T-helper 2 cell treated with Interferon-gamma antibody and Interleukin-4, amounts not matched to agents 100 ng/mL and 5 ng/mL, for 36 hours (primary cell): ENCODE results near the gene PIK3R3. TPM values are rescaled to one million over a fixed set of nuclear protein-coding genes. Genes with fewer than 3 reads are reported as not detected.
"Not testable (repeated sequence)": the region's sequence is repeated elsewhere in the genome, so short reads cannot be mapped to it uniquely, and the experiment has no call there.

Experiments used
- intact Hi-C: fragments of 100-400 bp; cut with micrococcal nuclease; formaldehyde crosslinking; loops from one replicate; pipeline ENCODE4 v1.15.1; 2023
- total RNA-seq: library from RNA; stranded (reverse); gene quantifications from 2 replicates; pipeline ENCODE4 v1.2.3, GENCODE V29; 2022

The PIK3R3 gene
- total RNA-seq, 1 donor from 2014 or later: 5.5 TPM

- intact Hi-C loops: no loop called here
Measured at GRCh38 chr1:46114925-46115603, 17.4 kb downstream of the PIK3R3 start.

DNA sequence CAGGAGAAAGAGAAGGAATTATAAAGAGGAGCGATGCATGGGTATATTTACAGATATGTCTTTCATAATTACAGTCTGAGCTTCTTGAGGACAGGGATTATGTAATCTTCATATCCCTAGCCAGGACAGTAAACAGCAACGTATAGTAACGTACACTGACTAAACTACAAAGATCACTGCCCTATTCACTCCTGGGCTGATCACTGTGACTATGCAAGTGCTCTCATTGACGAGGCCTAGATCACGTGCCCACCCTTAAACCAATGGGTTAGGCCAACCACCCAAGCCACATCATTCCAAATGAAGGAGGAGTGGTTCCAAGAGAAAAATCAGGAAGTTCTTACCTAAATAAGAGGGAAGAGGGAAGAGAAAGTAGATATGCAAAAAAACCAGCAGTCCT, 18.5 kb downstream of the PIK3R3 start:
- intact Hi-C loops: no loop called here

GRCh38 chr1:46112108-46112507, 20.3 kb downstream of the PIK3R3 start:
- intact Hi-C loops: no loop called here

DNA sequence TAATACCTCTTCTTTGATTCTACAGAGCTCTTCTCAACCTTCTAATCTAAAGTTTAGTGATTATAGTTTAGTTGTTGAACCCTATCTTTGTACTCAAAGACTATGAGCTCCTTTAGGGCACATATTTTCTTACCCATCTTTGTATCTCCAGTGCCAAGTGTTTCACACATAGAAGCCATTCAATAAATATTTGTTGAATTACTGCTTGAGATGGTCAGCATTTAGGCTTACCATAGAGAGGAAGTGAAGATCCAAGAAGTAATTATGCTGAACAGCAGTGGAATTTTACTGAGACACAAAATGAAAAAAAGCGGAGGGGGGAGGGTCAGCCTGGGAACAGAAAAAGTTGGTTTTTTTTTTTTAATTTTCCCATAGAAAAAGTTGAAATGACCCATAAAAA, 21.9 kb downstream of the PIK3R3 start:
- intact Hi-C loops: no loop called here

- intact Hi-C loops: no loop called here
Measured at GRCh38 chr1:46102769-46103476, 29.5 kb downstream of the PIK3R3 start.

DNA sequence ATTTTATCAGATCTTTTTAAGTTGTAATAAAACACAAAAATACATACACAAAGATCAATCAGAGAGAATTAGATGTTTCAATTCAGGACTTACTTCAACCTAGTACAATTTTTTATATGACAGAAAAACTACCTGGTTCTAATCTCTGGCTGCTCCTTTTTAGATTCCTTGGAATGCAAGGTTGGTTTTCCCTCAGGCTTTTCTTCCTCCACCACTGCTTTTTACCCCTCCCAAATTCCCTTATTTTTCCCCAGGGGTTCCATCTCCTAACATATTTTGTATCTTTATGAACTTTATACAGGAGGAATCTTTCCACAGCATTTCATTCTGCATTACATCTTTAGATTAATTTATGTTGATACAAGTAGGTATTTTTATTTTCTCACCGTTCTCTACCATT, 33.2 kb downstream of the PIK3R3 start:
- intact Hi-C loops: no loop called here

DNA sequence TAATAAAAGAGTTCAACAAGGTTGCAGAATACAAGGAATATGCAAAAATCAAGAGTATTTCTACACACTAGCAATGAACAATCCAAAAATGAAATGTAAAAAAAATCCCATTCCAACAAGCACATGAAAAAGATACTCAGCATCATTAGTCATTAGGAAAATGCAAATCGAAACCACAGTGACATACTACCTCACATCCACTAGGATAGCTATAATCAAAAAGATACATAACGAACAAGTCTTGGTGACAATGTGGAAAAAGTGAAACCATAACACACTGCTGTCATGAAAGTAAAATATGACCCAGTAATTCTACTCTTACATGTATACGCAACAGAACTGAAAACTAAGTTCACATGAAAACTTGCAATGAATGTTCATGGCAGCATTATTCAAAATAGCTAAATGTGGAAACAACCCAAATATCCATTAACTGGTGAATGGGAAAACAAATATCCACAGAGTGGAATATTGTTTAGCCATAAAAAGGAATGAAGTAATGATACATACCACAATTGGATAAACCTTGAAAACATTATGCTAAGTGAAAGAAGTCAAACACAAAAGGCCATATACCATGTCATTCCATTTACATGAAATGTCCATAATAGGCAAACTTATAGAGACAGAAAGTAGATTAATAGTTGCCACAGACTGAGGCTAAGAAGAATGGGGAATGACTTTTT, 34.3 kb downstream of the PIK3R3 start:
- intact Hi-C loops: no loop called here

DNA sequence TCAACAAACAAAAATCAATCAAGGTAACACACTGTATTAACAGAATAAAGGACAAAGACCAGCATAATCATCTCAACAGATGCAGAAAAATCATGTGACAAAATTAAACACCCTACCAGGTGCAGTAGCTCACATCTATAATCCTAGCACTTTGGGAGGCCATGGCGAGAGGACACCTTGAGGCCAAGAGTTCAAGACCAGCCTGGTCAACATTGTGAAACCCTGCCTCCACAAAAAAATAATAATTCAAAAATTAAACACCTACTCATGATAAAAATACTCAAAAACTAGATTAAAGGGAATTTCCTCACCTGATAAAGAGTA, 35.3 kb downstream of the PIK3R3 start:
- intact Hi-C loops: no loop called here

GRCh38 chr1:46096269-46097148, 35.9 kb downstream of the PIK3R3 start:
- intact Hi-C loops: no loop called here

DNA sequence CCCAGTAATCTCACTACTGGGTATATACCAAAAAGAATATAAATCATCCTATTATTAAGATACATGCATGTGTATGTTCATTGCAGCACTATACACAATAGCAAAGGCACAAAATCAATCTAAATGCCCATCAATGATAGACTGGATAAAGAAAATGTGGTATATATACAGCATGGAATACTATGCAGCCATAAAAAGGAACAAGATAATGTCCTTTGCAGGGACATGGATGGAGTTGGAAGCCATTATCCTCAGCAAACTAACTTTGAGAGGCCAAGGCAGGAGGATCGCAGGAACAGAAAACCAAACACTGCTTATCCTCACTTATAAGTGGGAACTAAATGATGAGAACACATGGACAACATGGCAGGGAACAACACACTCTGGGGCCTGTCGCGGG, 37.3 kb downstream of the PIK3R3 start:
- intact Hi-C loops: not testable (repeated sequence)

DNA sequence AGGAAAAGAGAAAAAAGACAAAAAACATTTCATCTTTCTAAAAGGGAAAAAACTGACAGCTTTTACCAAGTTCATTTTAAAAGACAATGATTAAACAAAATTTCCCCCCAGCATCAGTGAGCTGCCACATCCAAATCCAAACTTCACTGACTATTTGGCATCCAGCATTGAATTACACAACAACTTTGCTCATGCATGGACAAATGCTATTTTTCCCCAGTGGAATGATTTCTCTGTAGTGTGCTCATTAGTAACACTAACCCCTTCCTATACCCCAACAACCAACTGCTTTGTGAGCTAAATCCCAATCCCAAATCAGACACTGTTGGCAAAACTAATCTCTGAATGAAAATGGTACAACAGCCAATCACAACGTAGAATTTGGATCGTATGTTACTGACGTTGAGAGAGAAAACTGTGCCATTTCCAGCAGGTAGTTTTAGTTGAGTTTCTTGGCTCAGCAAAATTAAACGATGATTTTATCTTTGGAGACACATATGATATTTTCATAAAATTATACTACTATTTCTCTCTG, 37.9 kb downstream of the PIK3R3 start:
- intact Hi-C loops: no loop called here

- intact Hi-C loops: not testable (repeated sequence)
Measured at GRCh38 chr1:46093832-46094231, 38.6 kb downstream of the PIK3R3 start.

DNA sequence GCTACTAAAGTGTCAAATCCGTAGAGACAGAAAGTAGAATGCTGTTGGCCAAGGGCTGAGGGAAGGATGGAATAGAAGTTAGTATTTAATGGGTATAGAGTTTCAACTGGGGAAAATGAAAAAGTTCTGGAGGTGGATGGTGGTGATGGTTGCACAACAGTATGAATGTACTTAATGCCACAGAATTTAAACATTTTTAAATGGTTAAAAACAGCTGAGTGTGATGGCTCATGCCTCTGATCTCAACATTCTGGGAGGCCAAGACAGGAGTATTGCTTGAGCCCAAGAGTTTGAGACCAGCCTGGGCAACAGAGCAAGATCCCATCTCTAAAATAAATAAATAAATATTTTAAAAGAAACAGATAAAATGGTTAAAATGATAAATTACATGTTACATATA, 44.5 kb downstream of the PIK3R3 start:
- intact Hi-C loops: no loop called here

DNA sequence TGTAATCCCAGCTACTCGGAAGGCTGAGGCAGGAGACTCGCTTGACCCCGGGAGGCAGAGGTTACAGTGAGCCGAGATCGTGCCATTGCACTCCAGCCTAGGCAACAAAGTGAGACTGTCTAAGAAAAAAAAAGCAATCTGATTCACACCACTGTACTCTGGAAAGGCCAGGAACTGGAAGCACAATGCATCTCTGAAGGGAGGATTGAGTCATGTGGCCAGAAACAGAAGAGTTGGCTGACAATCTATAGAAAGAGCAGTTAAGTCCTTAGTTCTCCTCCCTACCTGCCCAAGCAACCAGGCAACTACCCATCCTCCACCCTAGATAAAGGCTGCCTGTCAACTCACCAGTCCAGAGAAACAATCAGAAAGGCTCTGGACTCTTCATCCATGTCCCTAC, 45.9 kb downstream of the PIK3R3 start:
- intact Hi-C loops: no loop called here

GRCh38 chr1:46084553-46085451, 47.6 kb downstream of the PIK3R3 start:
- intact Hi-C loops: no loop called here

DNA sequence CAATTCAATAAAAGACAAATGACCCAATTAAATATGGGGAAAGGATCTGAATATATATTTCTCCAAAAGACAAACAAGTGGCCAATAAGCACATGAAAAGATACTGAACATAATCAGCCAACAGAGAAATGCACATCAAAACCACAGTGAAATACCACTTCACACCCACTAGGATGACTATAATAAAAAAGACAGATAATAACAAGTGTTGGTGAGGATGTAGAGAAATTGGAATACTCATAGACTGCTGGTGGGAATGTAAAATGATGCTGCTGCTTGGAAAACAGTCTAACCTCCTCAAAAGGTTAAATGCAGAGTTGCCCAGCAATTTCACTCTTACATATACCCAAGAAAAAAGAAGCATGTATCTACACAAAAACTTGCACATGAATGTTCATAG, 48.9 kb downstream of the PIK3R3 start:
- intact Hi-C loops: no loop called here

GRCh38 chr1:46081619-46082018, 50.8 kb downstream of the PIK3R3 start:
- intact Hi-C loops: no loop called here

GRCh38 chr1:46081206-46081605, 51.2 kb downstream of the PIK3R3 start:
- intact Hi-C loops: no loop called here

- intact Hi-C loops: no loop called here
Measured at GRCh38 chr1:46080257-46080656, 52.2 kb downstream of the PIK3R3 start.

GRCh38 chr1:46077644-46078043, 54.8 kb downstream of the PIK3R3 start:
- intact Hi-C loops: no loop called here
